ENCODE measurements around the gene EDDM3A.
"Not testable (repeated sequence)": the region's sequence is repeated elsewhere in the genome, so short reads cannot be mapped to it uniquely, and the experiment has no call there.

EDDM3A gene

DNA sequence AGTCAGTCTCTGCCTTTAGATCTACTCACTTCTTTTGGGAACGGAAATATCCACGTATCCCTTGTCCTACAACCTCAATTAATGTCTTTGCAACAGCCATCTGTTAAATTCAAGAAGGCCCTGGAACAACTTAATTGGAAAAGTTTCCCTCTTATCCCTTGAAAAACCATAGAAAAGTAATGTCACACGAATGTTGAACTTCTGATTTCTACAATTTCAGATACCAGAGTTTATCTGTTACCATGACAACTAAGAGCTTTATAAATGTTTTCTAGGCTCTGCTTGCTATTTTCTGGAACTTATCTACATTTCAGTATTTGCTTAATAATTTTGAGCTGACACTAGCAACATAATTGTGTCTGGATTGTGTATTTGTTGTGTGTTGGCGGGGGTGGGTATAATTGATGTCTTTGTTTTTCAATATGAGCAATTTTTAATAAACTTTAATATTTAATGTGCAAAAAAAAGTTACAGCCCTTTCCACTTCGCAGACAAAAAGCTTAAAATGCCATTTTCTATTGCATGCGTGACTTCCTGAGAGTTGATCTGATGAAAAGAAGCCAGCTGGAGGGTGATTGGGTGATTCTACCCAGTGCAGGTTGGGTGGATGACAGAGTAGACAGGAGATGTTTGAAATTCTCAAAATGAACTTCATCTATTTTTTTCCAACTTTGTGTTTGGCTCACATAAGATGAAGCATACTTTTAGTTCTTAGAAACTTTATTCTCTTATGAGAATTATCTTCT lies 11.8 kb upstream of the EDDM3A start:
- DNase-seq: no peak

DNA sequence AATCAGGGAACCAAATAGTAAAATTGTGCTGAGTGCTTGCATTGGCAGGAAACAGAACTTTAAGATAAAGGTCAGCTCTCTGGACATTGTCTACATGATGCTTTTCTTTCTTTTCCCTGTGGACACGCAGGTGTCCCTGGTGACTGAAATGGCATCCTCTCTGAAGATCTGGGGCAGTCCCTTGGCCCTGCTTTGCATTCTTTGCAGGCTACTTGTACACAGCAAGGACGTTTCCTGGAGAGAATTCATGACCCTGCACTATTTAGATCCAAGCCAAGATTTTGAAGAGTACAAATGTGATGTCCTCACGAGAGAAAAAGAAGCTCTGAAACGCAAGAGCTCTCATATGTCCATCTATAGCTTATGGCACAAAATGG lies 11.3 kb upstream of the EDDM3A start:
- DNase-seq: no peak

- DNase-seq: not testable (repeated sequence)
Observed at GRCh38 chr14:20738292-20738691, 7.4 kb upstream of the EDDM3A start.

DNA sequence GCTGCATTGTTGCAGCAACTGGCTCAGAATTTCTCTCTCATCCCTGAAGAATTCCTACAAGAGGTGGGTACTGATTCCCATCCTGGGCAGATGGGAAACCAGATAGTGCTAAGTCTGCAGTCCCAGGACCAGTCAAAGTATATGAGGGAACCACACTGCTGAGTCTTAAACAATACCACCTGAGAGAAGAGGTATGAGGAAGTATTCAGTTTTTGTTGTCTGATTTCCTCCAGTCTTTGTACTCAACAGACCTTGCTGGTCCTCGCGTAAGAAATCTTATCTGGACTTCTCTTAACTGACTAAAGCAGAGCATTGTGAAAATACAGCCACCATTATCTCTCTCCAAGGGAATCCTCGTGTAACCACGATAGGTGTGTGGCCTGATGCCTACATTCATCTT lies 3.6 kb upstream of the EDDM3A start:
- DNase-seq: no peak

DNA sequence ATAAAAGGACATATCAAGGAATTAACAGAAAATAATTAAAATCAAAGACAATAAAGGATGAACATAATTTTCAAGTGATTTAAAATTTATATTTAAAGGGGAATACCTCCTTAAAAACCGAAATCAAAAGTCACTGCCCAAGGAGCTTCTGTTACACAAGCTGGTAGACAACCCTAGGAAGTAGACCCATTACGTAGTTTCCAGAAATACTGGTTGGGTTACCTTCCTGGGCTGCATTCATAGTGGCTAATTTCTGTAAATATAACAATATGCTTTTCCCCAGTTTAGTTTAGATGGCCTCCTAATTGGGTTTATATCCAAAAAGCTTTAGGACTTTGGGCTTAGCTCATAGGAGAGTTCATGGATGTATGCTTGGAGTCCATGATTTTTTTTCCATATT lies 2.1 kb upstream of the EDDM3A start:
- no peak for DNase-seq

DNA sequence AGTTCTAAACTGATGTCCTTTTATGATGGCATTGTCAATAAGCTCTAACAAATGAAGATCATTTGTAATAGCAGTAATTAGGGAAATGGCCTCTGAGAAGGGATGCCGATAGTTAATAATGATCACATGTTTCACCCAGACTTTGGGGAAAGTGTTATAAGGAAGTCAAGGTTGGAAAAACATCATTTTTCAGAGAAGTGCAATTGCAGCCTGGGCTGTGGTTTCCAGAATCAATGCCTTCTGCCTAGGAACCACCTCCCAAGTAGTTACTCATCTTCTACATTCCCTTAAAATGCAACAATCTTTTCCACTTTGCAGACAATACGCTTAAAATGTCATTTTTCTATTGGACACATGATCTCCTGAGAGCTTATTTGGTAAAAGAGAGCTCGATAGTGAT lies 879 bp downstream of the EDDM3A start:
- DNase-seq: no peak

DNA sequence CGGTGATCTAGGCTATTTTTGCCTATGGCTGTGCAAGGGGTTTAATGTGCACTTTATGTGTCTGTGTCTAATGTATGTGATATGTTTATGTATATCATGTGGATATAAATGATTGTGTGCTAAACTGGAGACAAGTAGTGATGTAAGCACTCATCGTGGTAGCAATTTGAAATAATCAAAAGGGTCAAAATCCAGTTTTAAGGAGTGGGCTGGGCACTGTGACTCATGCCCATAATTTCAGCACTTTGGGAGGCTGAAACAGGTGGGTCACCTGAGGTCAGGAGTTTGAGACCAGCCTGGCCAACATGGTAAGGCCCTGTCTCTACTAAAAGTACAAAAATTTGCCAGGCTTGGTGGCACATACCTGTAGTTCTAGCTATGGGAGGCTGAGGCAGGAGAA lies 2.8 kb downstream of the EDDM3A start:
- DNase-seq: no peak

DNA sequence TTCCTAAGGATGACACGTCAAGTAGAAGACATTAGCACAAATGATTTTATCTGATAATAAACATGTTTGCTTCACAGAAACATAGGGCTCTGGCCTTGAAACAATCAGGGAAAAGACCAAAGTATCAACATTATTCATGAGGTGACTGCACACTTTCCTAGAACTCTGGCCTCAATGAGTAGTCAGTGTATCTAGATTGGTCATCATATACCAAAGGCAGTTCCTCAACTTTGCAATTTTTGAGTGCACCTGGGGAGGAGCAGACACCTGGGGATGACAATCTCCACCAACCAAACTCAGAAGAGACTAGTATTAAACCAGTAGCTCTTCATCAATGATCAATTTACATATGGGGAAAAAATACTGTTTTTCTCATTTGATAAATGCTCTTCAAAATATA lies 4.5 kb downstream of the EDDM3A start:
- DNase-seq: no peak

DNA sequence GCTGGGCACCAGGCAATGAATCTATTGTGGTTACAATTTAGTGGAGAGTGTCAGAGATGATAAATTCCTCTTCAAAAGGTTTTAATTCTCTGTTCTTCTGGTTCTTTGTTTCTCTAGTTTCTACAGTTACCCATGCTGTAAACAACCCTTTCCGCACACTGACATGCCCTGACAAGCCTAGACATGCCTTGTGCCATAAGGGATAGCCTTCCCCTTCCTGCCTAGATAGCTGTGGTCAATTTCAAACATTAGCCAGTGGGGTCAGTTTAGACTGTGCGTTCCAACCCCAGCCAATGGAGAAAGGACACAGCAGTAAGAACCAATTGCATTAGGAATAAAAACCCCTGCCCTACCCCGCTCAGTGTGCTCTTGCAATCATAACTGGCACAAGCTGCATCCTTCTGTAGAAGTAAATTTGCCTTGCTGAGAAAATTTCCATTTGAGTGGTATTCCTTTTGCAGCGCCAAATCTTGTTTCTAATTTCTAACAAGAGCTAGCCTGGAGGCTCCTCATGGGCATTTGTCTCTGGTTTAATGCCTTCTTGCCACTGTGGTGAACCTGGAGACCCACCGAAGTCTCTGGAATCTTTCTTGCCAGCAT lies 6.4 kb downstream of the EDDM3A start:
- DNase-seq: no peak

DNA sequence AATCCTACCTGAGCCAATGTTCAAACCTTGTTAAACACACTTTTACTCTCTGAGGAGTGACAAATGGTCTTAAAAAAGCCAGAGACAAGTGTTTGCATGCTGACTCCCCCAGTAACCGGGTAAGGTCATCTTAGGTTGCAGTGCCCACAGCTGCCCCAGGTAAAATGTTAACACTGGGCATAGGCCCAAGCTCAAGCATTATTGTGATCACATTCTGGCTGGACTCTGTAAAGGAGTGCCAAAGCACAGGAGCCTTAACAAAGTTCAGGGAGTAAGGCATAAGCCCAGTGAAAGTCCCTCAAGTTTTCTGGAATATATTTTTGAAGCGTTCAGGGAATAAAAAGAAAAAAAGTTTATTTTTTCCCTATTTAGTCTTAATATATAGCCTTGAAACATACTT lies 8.6 kb downstream of the EDDM3A start:
- DNase-seq: no peak

GRCh38 chr14:20755037-20755436 lies 9.3 kb downstream of the EDDM3A start:
- no peak for DNase-seq

DNA sequence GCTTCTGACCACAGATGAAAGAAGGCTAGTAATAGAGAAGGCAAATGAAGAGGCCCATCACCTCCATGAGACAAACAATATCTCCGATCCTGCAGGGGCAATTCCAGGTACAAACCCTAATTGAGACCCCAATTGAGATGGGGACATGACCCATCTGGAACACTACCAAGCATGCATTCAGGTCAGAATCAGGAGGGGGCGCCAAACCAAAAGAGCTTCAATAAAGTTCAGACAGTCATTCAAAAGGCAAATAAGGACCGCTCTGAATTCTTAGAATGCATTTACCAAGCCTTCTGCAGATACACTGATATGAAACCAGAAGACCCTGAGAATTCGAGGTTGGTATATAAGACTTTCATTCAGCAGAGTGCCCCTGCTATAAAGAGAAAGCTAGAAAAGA lies 12.3 kb downstream of the EDDM3A start:
- peak; percentile 11 for DNase-seq

GRCh38 chr14:20759465-20759864 lies 13.8 kb downstream of the EDDM3A start:
- DNase-seq: not testable (repeated sequence)

GRCh38 chr14:20760950-20761349 lies 15.3 kb downstream of the EDDM3A start:
- no peak for DNase-seq

DNA sequence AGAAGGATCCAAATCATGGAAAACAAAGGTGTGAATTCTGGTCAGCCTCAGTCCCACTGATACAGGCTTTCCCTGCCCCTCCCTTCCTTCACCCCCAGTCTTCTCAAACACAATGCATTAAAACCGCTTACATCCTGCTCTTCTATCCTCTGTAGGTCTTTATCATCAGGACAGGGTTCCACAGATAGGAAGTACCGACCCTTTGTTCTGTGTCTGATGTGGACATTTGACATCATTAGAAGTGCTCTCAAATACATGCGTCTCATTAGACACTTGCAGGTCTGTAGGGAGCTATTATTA lies 22.9 kb downstream of the EDDM3A start:
- DNase-seq: no peak

GRCh38 chr14:20769421-20769820 lies 23.7 kb downstream of the EDDM3A start:
- DNase-seq: no peak

- DNase-seq: no peak
Observed at GRCh38 chr14:20772650-20773049, 27.0 kb downstream of the EDDM3A start.

DNA sequence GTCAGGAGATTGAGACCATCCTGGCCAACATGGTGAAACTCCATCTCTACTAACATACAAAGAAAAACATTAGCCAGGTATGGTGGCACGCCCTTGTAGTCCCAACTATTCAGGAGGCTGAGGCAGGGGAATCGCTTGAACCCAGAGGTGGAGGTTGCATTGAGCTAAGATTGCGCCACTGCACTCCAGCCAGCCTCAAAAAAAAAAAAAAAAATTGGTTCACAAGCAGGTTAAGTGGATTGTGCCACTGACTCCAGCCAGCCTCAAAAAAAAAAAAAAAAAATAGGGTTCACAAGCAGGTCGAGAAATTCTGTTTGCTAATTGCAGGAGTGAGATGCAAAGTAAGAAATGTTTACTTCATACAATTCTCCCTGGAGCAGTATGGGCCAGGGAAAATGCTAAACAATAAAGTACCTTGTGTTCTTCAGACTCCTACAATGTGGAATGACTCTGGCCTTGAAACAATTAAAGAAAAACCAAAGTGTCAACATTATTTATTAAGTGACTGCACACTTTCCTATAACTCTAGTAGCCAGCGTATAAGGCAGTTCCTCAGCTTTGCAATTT lies 28.7 kb downstream of the EDDM3A start:
- DNase-seq: no peak

DNA sequence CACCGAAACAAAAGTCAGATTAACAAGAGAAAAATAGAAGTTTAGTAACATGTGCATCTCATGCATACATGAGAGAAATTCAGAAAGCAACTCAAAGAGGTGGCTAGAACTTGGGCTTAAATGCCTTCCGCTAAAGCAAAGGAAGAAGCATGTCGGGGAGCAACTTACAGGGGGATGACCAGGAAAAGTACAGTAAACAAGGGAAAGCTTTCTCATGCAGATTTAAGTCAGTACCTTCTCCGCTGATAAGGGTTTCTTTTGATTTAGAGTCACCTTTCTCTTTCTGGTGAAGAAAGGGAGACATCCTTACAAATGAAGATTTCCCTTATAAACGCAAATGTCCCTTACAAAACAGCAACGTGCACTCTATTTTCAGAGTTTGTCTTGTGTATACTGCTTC lies 29.4 kb downstream of the EDDM3A start:
- DNase-seq: no peak

- DNase-seq: no peak
Observed at GRCh38 chr14:20775901-20776300, 30.2 kb downstream of the EDDM3A start.

GRCh38 chr14:20781803-20782202 lies 36.1 kb downstream of the EDDM3A start:
- DNase-seq: peak; percentile 4

DNA sequence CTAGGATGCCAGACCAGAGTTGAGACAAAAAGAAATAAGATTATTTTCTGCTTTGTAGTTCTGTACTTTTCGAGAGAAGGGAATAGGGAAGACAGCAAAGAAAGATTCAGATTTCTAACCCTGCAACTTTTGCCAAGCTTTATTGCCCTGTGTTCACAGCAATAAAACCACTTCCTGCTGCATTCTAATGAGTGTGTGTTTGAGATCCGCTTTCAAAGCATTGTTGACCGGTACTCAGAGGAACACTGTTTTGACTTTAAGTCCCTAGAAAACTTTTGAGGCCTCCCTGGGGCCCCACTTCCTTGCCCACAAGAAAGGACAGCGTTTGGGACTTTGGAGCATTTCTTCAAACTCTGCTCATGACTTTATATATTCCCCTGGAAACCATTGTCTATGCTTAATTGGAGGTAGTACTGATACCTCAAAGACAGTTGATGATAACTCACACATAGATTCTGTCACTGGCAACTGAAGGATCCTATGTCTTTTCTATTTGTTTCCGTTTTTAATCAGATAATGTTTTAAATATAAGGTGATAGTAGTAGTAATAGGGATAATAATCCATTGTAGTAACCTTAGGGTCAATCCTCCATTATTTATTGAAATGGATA lies 36.7 kb downstream of the EDDM3A start:
- DNase-seq: no peak

DNA sequence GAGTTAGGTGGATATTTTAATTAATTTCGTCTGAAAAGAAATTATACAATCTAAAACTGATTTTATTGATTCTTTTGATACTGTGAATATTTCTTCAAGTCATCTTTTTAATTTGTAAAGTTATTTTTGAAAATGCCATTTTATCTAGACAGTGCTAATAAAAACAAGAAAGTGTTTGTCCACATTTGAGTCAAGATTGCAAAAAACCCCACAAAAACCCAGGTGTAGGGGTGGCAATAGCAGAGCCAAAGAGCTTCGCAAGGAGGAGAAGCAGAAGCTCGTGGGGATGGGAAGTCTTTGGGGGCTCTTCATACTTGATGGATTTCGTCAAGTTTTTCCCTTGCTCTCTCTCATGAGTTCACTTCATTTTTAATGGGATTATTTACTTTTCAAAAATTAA lies 41.3 kb downstream of the EDDM3A start:
- DNase-seq: no peak

DNA sequence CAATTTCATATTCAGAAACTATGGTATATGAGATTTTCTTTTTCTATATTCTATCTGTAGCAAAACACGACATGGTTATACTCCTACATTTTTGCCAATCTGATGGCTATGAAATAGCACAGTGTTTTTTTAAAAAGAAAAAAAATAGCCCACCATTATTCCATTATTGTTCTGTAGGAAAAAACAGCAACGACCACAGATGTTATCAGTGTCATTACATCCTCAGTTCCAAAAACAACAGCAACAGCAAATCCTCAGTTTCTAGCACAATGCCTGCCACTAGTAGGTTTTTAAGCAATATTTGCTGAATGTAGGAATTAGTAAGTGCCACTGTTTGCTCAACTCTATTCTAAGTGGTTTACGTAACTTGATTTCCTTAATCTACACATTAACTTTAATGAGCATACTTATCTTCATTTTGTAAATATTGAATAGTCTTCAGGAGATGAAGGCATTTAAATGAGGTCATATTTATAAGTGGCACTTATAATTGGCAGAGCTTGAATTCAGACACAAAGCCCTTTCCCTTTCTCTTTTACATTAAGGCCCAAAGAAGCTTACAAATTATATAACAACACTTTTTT lies 43.6 kb downstream of the EDDM3A start:
- DNase-seq: no peak
